Hepatocyte (in vitro differentiated cells): ENCODE results near the gene LRCH1. TPM values are rescaled to one million over a fixed set of nuclear protein-coding genes. Genes with fewer than 3 reads are reported as not detected.
"Not testable (repeated sequence)": the region's sequence is repeated elsewhere in the genome, so short reads cannot be mapped to it uniquely, and the experiment has no call there.

Source experiments
- DNase-seq: peaks from one replicate; pipeline ENCODE4 v3.0.0-alpha.2; 2016; ENCODE audit warnings: low spot score
- H2AFZ ChIP-seq: fragments of 200-600 bp; sonication (generic); 2 replicates; pipeline ENCODE4 v1.6.0; 2016; ENCODE audit warnings: antibody characterized with exemption, mild to moderate bottlenecking
- H3K27ac ChIP-seq: fragments of 200-600 bp; sonication (generic); 2 replicates; pipeline ENCODE4 v1.5.1; 2016; ENCODE audit warnings: mild to moderate bottlenecking
- H3K27me3 ChIP-seq: fragments of 200-600 bp; sonication (generic); 2 replicates; pipeline ENCODE4 v1.6.1; 2016
- H3K36me3 ChIP-seq: fragments of 200-600 bp; sonication (generic); replicated peaks from 2 replicates; pipeline ENCODE4 v1.5.1; 2016; ENCODE audit warnings: low read depth; ENCODE audit not compliant: insufficient read depth
- H3K4me1 ChIP-seq: fragments of 200-600 bp; sonication (generic); 2 replicates; pipeline ENCODE4 v1.5.1; 2016; ENCODE audit warnings: mild to moderate bottlenecking, moderate library complexity; ENCODE audit not compliant: insufficient read depth
- H3K4me2 ChIP-seq: fragments of 200-600 bp; sonication (generic); 2 replicates; pipeline ENCODE4 v1.6.0; 2016
- H3K4me3 ChIP-seq: fragments of 200-600 bp; sonication (generic); 2 replicates; pipeline ENCODE4 v1.5.1; 2016; ENCODE audit warnings: mild to moderate bottlenecking
- H3K79me2 ChIP-seq: fragments of 200-600 bp; sonication (generic); 2 replicates; pipeline ENCODE4 v1.6.0; 2017; ENCODE audit warnings: mild to moderate bottlenecking
- H3K9me2 ChIP-seq: fragments of 200-600 bp; sonication (generic); replicated peaks from 2 replicates; pipeline ENCODE4 v1.6.0; 2017; ENCODE audit warnings: mild to moderate bottlenecking; ENCODE audit not compliant: insufficient read depth
- H3K9me3 ChIP-seq: fragments of 200-600 bp; sonication (generic); 2 replicates; pipeline ENCODE4 v1.5.1; 2016; ENCODE audit warnings: low read depth, mild to moderate bottlenecking
- H4K20me1 ChIP-seq: fragments of 200-600 bp; sonication (generic); 2 replicates; pipeline ENCODE4 v1.6.0; 2016; ENCODE audit warnings: mild to moderate bottlenecking; ENCODE audit not compliant: insufficient read depth, poor library complexity, severe bottlenecking
- EZH2 ChIP-seq: fragments of 200-600 bp; sonication (generic); IDR thresholded peaks from 2 replicates; pipeline ENCODE4 v1.6.1; 2016; ENCODE audit warnings: antibody characterized with exemption, mild to moderate bottlenecking, borderline replicate concordance
- EZH2phosphoT487 ChIP-seq: fragments of 200-600 bp; sonication (generic); IDR thresholded peaks from one replicate; pipeline ENCODE4 v1.6.1; 2018; ENCODE audit warnings: antibody characterized with exemption, mild to moderate bottlenecking, low read depth, moderate library complexity; ENCODE audit not compliant: unreplicated experiment, severe bottlenecking
- WGBS: methylation state at CpG from one replicate; pipeline ENCODE4 v1.1.6; 2016; ENCODE audit warnings: low lambda C conversion rate; ENCODE audit errors: missing lambda C conversion rate; 5-methylcytosine and 5-hydroxymethylcytosine counted together
- polyA plus RNA-seq: library from polyadenylated mRNA; unstranded; fragments of >200 nt; fragmentation: Nextera tagmentation; extraction: Ambion mirVana; gene quantifications from 2 replicates; pipeline ENCODE4 v1.2.1, GENCODE V29; 2016
- total RNA-seq: library from RNA; depleted of rRNA; stranded (reverse); fragments of >200 nt; gene quantifications from 2 replicates; pipeline ENCODE4 v1.2.3, GENCODE V29; 2014
- TF ChIP-seq, protein P1 (sequence below): fragments of 200-600 bp; sonication (generic); IDR thresholded peaks from 2 replicates; pipeline ENCODE4 v1.5.1; 2016; ENCODE audit warnings: antibody characterized with exemption, mild to moderate bottlenecking; ENCODE audit not compliant: poor library complexity

The LRCH1 gene
- total and polyA plus RNA-seq, 2 experiments from 2014 or later, result 5.7 to 14.1 TPM

DNA sequence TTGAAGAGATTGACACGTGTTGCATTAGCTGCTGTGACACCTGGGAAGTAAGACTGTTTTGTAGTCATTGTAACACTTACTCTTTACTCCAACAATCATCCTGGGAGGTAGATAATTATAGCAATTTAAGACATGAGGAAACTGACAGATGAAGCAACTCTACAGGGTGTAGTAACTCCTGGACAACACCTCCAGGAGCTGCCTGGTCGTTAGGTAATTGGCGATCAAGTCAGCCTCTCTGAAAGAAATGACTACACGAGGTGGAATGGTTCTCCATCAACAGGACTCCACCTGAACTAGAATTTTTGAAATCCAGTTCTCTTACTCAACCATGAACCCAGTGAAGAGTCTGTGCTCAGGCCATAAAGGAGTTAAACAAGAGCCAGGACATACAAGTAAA lies 43.0 kb upstream of the LRCH1 start:
- Histone ChIP-seq H3K4me1 (no peaks in the 10 kb centered on the region), H3K4me3 (no peak overlapping the region), H2AFZ (no peak overlapping the region), H3K27ac (no peak overlapping the region), H3K27me3 (no peaks in the 10 kb centered on the region), H3K9me2 (no peaks in the 10 kb centered on the region), H3K9me3 (no peaks in the 10 kb centered on the region), H3K4me2 (no peak overlapping the region), H3K79me2 (no peaks in the 10 kb centered on the region), H3K36me3 (no peaks in the 10 kb centered on the region), H4K20me1 (no peaks in the 10 kb centered on the region)
- 94% methylated on average over 4 of the region's 4 CpGs for WGBS
- no peak for TF ChIP-seq EZH2
- TF ChIP-seq, protein P1, sequence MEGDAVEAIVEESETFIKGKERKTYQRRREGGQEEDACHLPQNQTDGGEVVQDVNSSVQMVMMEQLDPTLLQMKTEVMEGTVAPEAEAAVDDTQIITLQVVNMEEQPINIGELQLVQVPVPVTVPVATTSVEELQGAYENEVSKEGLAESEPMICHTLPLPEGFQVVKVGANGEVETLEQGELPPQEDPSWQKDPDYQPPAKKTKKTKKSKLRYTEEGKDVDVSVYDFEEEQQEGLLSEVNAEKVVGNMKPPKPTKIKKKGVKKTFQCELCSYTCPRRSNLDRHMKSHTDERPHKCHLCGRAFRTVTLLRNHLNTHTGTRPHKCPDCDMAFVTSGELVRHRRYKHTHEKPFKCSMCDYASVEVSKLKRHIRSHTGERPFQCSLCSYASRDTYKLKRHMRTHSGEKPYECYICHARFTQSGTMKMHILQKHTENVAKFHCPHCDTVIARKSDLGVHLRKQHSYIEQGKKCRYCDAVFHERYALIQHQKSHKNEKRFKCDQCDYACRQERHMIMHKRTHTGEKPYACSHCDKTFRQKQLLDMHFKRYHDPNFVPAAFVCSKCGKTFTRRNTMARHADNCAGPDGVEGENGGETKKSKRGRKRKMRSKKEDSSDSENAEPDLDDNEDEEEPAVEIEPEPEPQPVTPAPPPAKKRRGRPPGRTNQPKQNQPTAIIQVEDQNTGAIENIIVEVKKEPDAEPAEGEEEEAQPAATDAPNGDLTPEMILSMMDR, result no peak
- no peak for TF ChIP-seq EZH2phosphoT487
- no peak for DNase-seq

DNA sequence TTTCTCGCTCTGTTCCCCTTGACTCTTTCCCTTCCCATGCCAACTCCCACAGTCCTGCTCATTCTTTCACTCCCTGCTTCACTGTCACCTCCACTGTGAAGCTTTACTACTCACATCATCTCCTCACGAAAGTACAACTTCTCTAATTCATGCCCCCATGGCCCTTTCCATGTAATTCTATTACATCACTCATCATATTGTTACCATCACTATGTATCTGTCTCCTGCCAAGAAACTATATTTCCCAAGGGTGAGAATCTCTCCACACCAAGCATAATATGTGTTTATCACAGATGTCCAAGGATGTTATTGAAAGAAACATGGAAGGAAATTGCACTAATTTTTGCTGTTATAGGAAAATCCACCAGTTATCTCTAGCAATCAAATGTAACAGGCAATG lies 37.2 kb upstream of the LRCH1 start:
- 70% methylated on average over 2 of the region's 2 CpGs for WGBS
- Histone ChIP-seq H4K20me1 (no peaks in the 10 kb centered on the region), H3K9me3 (no peaks in the 10 kb centered on the region), H3K4me1 (peaks cover 3% of the 10 kb centered on the region), H2AFZ (no peak overlapping the region), H3K79me2 (no peaks in the 10 kb centered on the region), H3K4me2 (peak overlapping the region; percentile 12), H3K27me3 (no peaks in the 10 kb centered on the region), H3K9me2 (no peaks in the 10 kb centered on the region), H3K36me3 (no peaks in the 10 kb centered on the region), H3K4me3 (no peak overlapping the region), H3K27ac (peak overlapping the region; percentile 79)
- TF ChIP-seq EZH2phosphoT487, result no peak
- TF ChIP-seq, protein P1, result no peak
- TF ChIP-seq EZH2, result no peak
- no peak for DNase-seq

DNA sequence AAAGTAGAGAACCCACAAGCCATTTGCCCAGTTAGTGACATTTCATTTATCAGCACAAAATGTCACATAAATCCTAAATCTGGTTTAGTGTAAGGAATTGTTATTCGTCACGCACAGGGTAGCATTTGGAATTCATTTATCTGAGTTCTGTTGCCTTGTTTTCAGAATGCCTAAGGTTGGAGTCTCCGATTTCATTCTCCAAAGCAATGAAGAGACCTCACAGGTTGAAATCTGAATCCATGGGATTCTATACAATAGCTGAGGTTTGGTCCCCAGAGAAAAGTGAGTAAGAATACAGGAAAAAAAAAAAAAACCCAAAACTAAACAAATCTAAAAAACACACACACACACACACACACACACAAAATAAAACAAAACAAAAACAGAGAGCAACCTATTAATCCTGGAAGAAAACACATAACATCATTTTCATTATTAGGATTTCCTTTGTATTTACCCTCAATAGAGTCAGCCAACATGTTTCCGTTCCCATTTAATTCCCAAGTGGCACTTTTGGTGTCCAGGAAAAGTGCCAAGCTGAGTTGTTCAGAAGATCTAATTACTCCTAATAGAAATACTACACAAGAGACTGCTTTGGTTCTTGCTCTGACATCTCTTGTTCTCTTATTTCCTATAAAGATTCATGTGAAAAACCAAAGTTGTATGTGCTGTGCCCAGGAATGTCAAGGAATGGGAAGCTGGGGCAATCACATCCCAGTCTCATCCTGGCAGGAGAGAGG lies 36.2 kb upstream of the LRCH1 start:
- H3K9me3 ChIP-seq, result no peaks in the 10 kb centered on the region
- peak; percentile 19 for DNase-seq
- no peaks in the 10 kb centered on the region for H3K79me2 ChIP-seq
- peaks cover 3% of the 10 kb centered on the region for H3K4me1 ChIP-seq
- H3K27ac ChIP-seq, result peak overlapping the region; percentile 79
- peak overlapping the region; percentile 12 for H3K4me2 ChIP-seq
- no peaks in the 10 kb centered on the region for H3K36me3 ChIP-seq
- H3K27me3 ChIP-seq, result no peaks in the 10 kb centered on the region
- H3K4me3 ChIP-seq, result no peak overlapping the region
- 60% methylated on average over 4 of the region's 4 CpGs for WGBS
- no peaks in the 10 kb centered on the region for H4K20me1 ChIP-seq
- TF ChIP-seq, protein P1, result no peak
- TF ChIP-seq EZH2phosphoT487 (no peak), EZH2 (no peak)
- no peak overlapping the region for H2AFZ ChIP-seq
- H3K9me2 ChIP-seq, result no peaks in the 10 kb centered on the region

DNA sequence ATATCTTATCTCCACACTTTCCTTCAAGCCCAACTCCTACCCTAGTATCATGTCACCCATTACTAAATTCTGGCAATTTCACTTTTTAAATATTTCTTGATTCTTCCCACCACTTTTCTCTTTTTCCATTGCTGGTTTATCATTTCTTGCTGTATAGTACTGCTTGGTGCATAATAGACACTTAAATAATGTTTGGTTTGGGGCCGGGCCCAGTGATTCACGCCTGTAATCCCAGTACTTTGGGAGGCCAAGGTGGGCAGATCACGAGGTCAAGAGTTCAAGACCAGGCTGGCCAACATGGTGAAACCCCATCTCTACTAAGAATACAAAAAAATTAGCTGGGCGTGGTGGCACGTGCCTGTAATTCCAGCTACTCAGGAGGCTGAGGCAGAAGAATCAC lies 35.2 kb upstream of the LRCH1 start:
- H3K79me2 ChIP-seq, DNase-seq, H2AFZ ChIP-seq, H4K20me1 ChIP-seq, H3K4me1 ChIP-seq, H3K9me3 ChIP-seq, H3K36me3 ChIP-seq, H3K4me2 ChIP-seq, H3K4me3 ChIP-seq, H3K9me2 ChIP-seq, H3K27me3 ChIP-seq: not testable (repeated sequence)
- H3K27ac ChIP-seq, result peak overlapping the region; percentile 43
- WGBS, result 81% methylated on average over 5 of the region's 5 CpGs
